HCT116 (cell line): ENCODE measurements around the gene CTNNA2. TPM values are rescaled to one million over a fixed set of nuclear protein-coding genes. Genes with fewer than 3 reads are reported as not detected.

Experiments used
- ATAC-seq: fragments of 200-7000 bp; cut with Tn5 transposase; 2 replicates; pipeline ENCODE4 v1.9.1; 2020; ENCODE audit warnings: mild to moderate bottlenecking, moderate library complexity
- BruUV-seq: library from RNA; stranded (reverse); fragments of 400-500 nt; replicated peaks from 2 replicates; lab custom pipeline; 2021; lab: Mats Ljungman, UMichigan
- CTCF ChIA-PET: fragments of 300-600 bp; sonication (Branson Sonifier 250); formaldehyde crosslinking; loops from one replicate; lab custom pipeline; 2021; ENCODE audit warnings: antibody characterized with exemption; lab: Charles Lee
- POLR2A ChIA-PET: fragments of 300-600, 350-600 bp; sonication (Branson Sonifier 250); formaldehyde crosslinking; loops from one replicate; lab custom pipeline; 2021; ENCODE audit warnings: antibody characterized with exemption; lab: Charles Lee
- RAD21 ChIA-PET, 2 experiments: fragments of 300-600 bp; sonication (Branson Sonifier 250); formaldehyde crosslinking; loops; one replicate each; lab custom pipeline; 2023; ENCODE audit warnings: low total read pairs in 2 of 2; ENCODE audit not compliant: uncharacterized antibody in 2 of 2, unreplicated experiment in 2 of 2, low non-redundant PET in 1 of 2; lab: Charles Lee
- DNase-seq: peaks from one replicate; pipeline ENCODE4 v3.0.0-alpha.2; 2010; ENCODE audit warnings: low read depth, low spot score
- H2AFZ ChIP-seq: fragments of 200-600 bp; shearing (Covaris generic), sonication (generic); 2 replicates; pipeline ENCODE4 v1.6.1; 2017; ENCODE audit warnings: low read depth, mixed run types, mixed read lengths, antibody characterized with exemption, low read length; ENCODE audit not compliant: poor library complexity, severe bottlenecking
- H3K27ac ChIP-seq: 2 replicates; pipeline ENCODE4 v1.5.1; 2012; ENCODE audit warnings: low read depth, low read length
- H3K27me3 ChIP-seq: fragments of 200-600 bp; sonication (generic); 2 replicates; pipeline ENCODE4 v1.6.1; 2016; ENCODE audit warnings: mixed run types, low read length, mixed read lengths; ENCODE audit not compliant: insufficient read depth
- H3K36me3 ChIP-seq, 2 experiments: fragments of 200-500 bp in 1 of 2; fragments of 200-600 bp in 1 of 2; sonication (Bioruptor generic) in 1 of 2; sonication (generic) in 1 of 2; 2 replicates each; pipeline versions ENCODE4 v1.5.1 to v1.6.1; 2014 to 2016; ENCODE audit warnings: low read length in 2 of 2, inconsistent platforms in 1 of 2, mixed read lengths in 1 of 2, mixed run types in 1 of 2; ENCODE audit not compliant: insufficient read depth in 2 of 2, control insufficient read depth in 1 of 2
- H3K4me1 ChIP-seq, 2 experiments: fragments of 200-600 bp in 1 of 2; sonication (generic) in 1 of 2; 2 replicates each; pipeline versions ENCODE4 v1.5.1 to v1.6.1; 2012 to 2017; ENCODE audit warnings: low read length in 2 of 2, inconsistent platforms in 1 of 2, mild to moderate bottlenecking in 1 of 2, mixed read lengths in 1 of 2, mixed run types in 1 of 2, moderate library complexity in 1 of 2; ENCODE audit not compliant: insufficient read depth in 2 of 2, control insufficient read depth in 1 of 2
- H3K4me2 ChIP-seq: fragments of 200-600 bp; sonication (generic); 2 replicates; pipeline ENCODE4 v1.6.1; 2017; ENCODE audit warnings: mixed run types, low read length, mixed read lengths
- H3K4me3 ChIP-seq, 2 experiments: fragments of 200-600 bp in 1 of 2; sonication (generic) in 1 of 2; replicated peaks in 1 of 2; 2 replicates each; pipeline ENCODE4 v1.5.1; 2011 to 2016; ENCODE audit warnings: low read length in 2 of 2, control low read depth in 1 of 2, low read depth in 1 of 2, mild to moderate bottlenecking in 1 of 2, mixed read lengths in 1 of 2, mixed run types in 1 of 2
- H3K79me2 ChIP-seq: fragments of 200-600 bp; sonication (generic); 2 replicates; pipeline ENCODE4 v1.6.1; 2017; ENCODE audit warnings: mild to moderate bottlenecking, mixed run types, low read length, moderate library complexity, mixed read lengths; ENCODE audit not compliant: insufficient read depth
- H3K9ac ChIP-seq: fragments of 200-600 bp; sonication (generic); 2 replicates; pipeline ENCODE4 v1.6.1; 2016; ENCODE audit warnings: low read length, mixed read lengths
- H3K9me2 ChIP-seq: fragments of 200-600 bp; sonication (generic), shearing (Covaris generic); 2 replicates; pipeline ENCODE4 v1.6.1; 2017; ENCODE audit warnings: mixed run types, mild to moderate bottlenecking, moderate library complexity; ENCODE audit not compliant: insufficient read depth
- H3K9me3 ChIP-seq, 2 experiments: fragments of 200-500 bp in 1 of 2; fragments of 200-600 bp in 1 of 2; sonication (Bioruptor generic) in 1 of 2; sonication (generic) in 1 of 2; 2 replicates each; pipeline ENCODE4 v1.6.1; 2014 to 2017; ENCODE audit warnings: low read length in 2 of 2, mixed read lengths in 2 of 2, inconsistent platforms in 1 of 2, low read depth in 1 of 2, mild to moderate bottlenecking in 1 of 2, mixed run types in 1 of 2, moderate library complexity in 1 of 2; ENCODE audit not compliant: control insufficient read depth in 1 of 2, insufficient read depth in 1 of 2
- H4K20me1 ChIP-seq: fragments of 200-600 bp; sonication (generic), shearing (Covaris generic); 2 replicates; pipeline ENCODE4 v1.6.1; 2017; ENCODE audit warnings: mixed run types, mild to moderate bottlenecking, moderate library complexity; ENCODE audit not compliant: insufficient read depth
- CBX3 ChIP-seq: IDR thresholded peaks from 2 replicates; pipeline ENCODE4 v1.6.1; 2012; ENCODE audit warnings: low read depth
- CEBPB ChIP-seq: IDR thresholded peaks from 2 replicates; pipeline ENCODE4 v1.6.1; 2012; ENCODE audit warnings: low read depth
- CTCF ChIP-seq, 3 experiments: fragments of 200-600 bp in 1 of 3; sonication (generic) in 1 of 3; IDR thresholded peaks in 2 of 3; conservative IDR thresholded peaks in 1 of 3; 2 replicates each; pipeline ENCODE4 v1.5.1; 2012 to 2017; ENCODE audit warnings: low read depth in 2 of 3, low read length in 2 of 3, antibody characterized with exemption in 1 of 3, borderline replicate concordance in 1 of 3, control low read depth in 1 of 3, mild to moderate bottlenecking in 1 of 3, mixed read lengths in 1 of 3, mixed run types in 1 of 3, moderate library complexity in 1 of 3; ENCODE audit not compliant: insufficient read depth in 1 of 3
- EGR1 ChIP-seq: IDR thresholded peaks from 2 replicates; pipeline ENCODE4 v1.6.1; 2012; ENCODE audit warnings: low read depth
- FOSL1 ChIP-seq: IDR thresholded peaks from 2 replicates; pipeline ENCODE4 v1.6.1; 2012; ENCODE audit warnings: low read depth
- SIN3A ChIP-seq: IDR thresholded peaks from 2 replicates; pipeline ENCODE4 v1.6.1; 2012; ENCODE audit warnings: low read depth
- YY1 ChIP-seq: IDR thresholded peaks from 2 replicates; pipeline ENCODE4 v1.6.1; 2011; ENCODE audit warnings: low read length, low read depth, moderate library complexity, mild to moderate bottlenecking; ENCODE audit not compliant: insufficient replicate concordance; ENCODE audit errors: extremely low read depth
- ZBTB33 ChIP-seq: IDR thresholded peaks from 2 replicates; pipeline ENCODE4 v1.6.1; 2011; ENCODE audit warnings: mild to moderate bottlenecking, low read length, moderate library complexity; ENCODE audit not compliant: insufficient replicate concordance; ENCODE audit errors: extremely low read depth
- ZNF274 ChIP-seq: fragments of 200-500 bp; sonication (Bioruptor generic); IDR thresholded peaks from 2 replicates; pipeline ENCODE4 v1.6.1; 2014; ENCODE audit warnings: mild to moderate bottlenecking, low read depth, low read length, inconsistent platforms
- intact Hi-C: fragments of 100-400 bp; cut with micrococcal nuclease; formaldehyde crosslinking; loops from 2 replicates; pipeline ENCODE4 v1.10.0; 2022
- total RNA-seq: library from RNA; stranded (reverse); gene quantifications from one replicate; pipeline ENCODE4 v1.2.1, GENCODE V29; 2021; ENCODE audit not compliant: unreplicated experiment

Gene CTNNA2
- total RNA-seq, 1 experiment from 2014 or later, result not detected

- Histone ChIP-seq H3K4me2 (no peak overlapping the region), H2AFZ (no peak overlapping the region), H3K9me2 (no peaks in the 10 kb centered on the region), H3K27ac (no peak overlapping the region), H3K9me3 (peaks cover 5 to 22% of the 10 kb centered on the region in 2 experiments; a peak in 2 of 4 replicates), H4K20me1 (no peaks in the 10 kb centered on the region), H3K36me3 (no peaks in the 10 kb centered on the region), H3K9ac (no peak overlapping the region), H3K4me3 (no peak overlapping the region), H3K4me1 (no peaks in the 10 kb centered on the region), H3K27me3 (no peaks in the 10 kb centered on the region), H3K79me2 (no peaks in the 10 kb centered on the region)
- intact Hi-C loops, result no loop called here
- no TSS peak for BruUV-seq
- DNase-seq (no peak), ATAC-seq (no peak)
- RAD21 ChIA-PET, result no interaction called here
- CTCF ChIA-PET, result no interaction called here
- POLR2A ChIA-PET, result no interaction called here
- TF ChIP-seq ZNF274 (no peak), CBX3 (no peak), ZBTB33 (no peak), FOSL1 (no peak), CEBPB (no peak), SIN3A (no peak), YY1 (no peak), CTCF (IDR thresholded peaks at IDR 0.05 in 2 of 3, conservative IDR thresholded peaks at IDR 0.05 in 1 of 3; ENCODE audit: borderline replicate concordance in 1 of 3, insufficient read depth in 1 of 3, low read depth in 2 of 3, low read length in 2 of 3) (no peak), EGR1 (no peak)
Observed at GRCh38 chr2:80054346-80054675, 541.5 kb downstream of the CTNNA2 start.
